ENCODE results near the gene GNPTG.

DNA sequence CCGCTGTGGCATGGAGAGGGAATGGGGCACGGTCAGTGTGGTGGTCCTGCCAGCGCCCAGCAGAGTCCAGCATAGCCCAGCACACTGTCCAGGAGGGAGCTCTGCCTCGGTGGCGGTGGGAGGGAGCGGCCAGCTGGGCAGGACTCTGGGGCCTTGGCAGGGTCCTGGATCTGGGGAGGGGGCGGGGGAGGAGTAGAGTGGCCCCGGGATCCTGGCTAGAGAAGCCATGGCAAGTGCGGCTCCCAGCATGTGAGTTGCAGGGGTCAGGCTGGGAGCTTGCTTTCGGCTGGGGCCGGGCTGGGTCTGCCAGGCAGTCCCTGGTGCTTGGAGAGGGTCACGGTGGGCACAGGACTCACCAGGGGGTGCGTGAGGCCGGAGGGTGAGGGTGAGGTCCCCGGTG lies 3.9 kb downstream of the GNPTG start:
- TF ChIP-seq, protein P1, sequence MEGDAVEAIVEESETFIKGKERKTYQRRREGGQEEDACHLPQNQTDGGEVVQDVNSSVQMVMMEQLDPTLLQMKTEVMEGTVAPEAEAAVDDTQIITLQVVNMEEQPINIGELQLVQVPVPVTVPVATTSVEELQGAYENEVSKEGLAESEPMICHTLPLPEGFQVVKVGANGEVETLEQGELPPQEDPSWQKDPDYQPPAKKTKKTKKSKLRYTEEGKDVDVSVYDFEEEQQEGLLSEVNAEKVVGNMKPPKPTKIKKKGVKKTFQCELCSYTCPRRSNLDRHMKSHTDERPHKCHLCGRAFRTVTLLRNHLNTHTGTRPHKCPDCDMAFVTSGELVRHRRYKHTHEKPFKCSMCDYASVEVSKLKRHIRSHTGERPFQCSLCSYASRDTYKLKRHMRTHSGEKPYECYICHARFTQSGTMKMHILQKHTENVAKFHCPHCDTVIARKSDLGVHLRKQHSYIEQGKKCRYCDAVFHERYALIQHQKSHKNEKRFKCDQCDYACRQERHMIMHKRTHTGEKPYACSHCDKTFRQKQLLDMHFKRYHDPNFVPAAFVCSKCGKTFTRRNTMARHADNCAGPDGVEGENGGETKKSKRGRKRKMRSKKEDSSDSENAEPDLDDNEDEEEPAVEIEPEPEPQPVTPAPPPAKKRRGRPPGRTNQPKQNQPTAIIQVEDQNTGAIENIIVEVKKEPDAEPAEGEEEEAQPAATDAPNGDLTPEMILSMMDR (IDR thresholded peaks at IDR 0.05; ENCODE audit: extremely low read depth in 1 of 2, insufficient read depth in 1 of 2, low read depth in 1 of 2, low read length in 2 of 2), result no peak
- no peak for TF ChIP-seq EZH2 (IDR thresholded peaks at IDR 0.05; ENCODE audit: borderline replicate concordance, low read depth, low read length, severe bottlenecking)
- no peak for TF ChIP-seq POLR2A (IDR thresholded peaks at IDR 0.05; ENCODE audit: low read depth, low read length)
- no peak for TF ChIP-seq GATA2 (IDR thresholded peaks at IDR 0.05; ENCODE audit: insufficient read depth, insufficient read length, low read depth, low read length)
- TF ChIP-seq POLR2AphosphoS5 (IDR thresholded peaks at IDR 0.05; ENCODE audit: insufficient read depth, low read depth, low read length), result no peak
